HG02840 (cell line): Measurements from ENCODE around the gene PKP4.

Source experiments
- ATAC-seq: cut with Tn5 transposase; IDR thresholded peaks from one replicate; pipeline ENCODE4 v1.9.1; 2021; ENCODE audit warnings: mild to moderate bottlenecking, moderate library complexity, moderate number of reproducible peaks; ENCODE audit not compliant: unreplicated experiment, low FRiP score

Gene PKP4

GRCh38 chr2:158712791-158713522 is 256.2 kb downstream of the PKP4 start:
- no peak for ATAC-seq

- ATAC-seq = no peak
Measured at GRCh38 chr2:158713523-158714138, 256.9 kb downstream of the PKP4 start.

DNA sequence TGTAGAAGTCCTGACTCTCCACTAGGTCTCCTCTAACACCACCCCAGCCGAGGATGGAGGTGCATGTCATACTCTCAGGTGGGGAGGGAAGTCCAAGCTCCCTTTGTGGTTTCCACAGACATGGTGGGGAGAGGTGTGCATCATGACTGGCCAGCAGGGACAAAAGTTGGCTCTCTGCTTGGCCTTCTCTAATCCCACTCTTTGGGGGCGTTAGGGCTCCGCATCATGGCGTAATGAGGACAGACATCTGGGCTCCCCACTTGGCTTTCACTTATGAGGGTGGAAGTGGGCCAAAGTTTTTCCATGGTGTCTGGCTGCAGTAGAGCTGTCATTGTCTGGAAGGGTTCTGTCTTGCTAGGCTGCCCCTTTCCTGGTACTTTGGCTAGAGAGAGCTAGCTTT is 257.7 kb downstream of the PKP4 start:
- no peak for ATAC-seq

DNA sequence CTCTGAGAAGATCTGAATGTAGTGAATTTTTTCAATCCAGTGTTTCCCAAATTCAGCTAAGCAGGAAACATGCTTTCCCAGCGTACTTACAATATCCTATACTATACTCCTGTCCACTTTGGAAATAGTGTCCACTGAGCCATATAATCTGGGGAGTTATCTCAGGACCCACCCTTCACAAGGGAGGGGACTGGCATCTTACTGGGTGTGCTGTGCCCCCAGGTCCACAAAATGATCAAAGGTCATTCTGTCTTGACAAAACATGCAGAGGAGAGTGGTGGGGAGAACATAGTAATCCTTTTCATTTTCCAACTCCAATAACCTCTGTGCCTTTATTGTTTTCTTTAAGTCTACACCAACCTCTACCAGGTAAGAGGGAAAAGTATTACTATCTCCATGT is 258.6 kb downstream of the PKP4 start:
- ATAC-seq = no peak

DNA sequence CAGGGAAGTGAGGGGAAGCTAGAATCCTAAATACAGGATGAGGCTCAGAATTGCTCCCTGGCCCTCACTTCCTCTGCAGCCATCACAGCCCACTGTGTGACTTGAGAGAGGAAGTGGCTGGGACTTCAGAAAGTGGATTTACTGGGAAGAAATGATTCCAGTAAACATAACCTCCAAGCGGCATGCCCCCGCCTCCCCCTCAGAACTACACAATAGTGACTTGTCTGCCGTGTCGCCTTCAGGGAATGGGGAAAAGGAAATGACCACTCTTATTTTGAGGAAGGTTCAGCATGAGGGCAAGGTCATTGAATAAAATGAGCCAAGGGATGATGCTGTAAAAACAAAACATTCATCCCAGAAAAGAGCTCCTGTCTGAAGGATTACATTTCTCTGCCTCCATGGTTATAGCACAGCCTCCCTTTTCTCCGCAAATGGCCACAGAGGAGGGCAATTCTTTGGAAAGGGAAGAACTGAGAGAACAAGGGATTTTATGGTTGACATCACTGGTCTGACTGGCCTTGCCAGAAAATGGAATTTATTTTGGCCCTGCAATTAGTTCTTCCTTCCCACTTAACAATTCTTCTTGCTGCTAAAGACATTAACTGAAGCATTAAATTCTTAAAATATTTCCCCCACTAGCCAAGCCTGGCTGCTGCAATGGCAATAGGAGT is 259.5 kb downstream of the PKP4 start:
- no peak for ATAC-seq

DNA sequence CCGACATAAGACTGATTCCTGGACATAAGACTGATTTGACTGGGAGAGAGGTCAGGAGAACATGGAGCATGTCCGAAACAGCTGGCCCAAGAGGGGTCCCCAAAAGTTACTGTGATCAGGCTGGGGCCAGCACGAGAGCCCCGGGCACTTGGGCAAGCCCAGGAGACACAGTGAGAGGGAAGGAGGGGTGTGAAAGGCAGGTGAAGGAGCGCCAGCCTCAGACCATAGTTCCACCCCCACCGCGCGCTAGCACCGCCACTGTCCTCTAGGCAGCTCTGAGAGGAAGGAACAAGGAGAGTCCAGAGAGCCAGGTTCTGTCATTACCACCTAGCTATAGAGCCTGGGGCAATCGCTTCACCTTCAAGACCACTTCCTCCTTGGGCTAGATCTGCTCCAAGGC is 260.2 kb downstream of the PKP4 start:
- ATAC-seq = no peak

- no peak for ATAC-seq
Measured at GRCh38 chr2:158717366-158718195, 260.8 kb downstream of the PKP4 start.

GRCh38 chr2:158718196-158718585 is 261.4 kb downstream of the PKP4 start:
- ATAC-seq = no peak

DNA sequence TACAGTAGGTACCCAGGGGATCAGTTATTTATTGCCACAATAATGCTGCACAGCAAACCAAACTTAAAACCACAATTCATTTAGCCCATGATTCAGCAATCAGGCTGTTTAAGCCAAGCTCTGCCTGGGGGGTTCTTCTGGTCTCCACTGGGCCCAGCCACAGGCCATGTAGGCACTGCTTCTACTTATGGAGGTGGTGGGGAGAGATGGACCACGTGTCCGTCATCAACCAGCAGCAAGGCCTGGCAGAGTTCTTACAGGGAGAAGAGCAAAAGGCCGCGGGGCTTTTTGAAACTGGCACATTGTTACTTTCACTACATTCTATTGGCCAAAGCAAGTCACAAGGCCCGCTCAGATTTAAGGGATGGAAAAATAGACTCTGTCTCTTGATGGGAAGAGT is 262.1 kb downstream of the PKP4 start:
- ATAC-seq = no peak

- ATAC-seq = no peak
Measured at GRCh38 chr2:158719403-158719802, 262.7 kb downstream of the PKP4 start.

- ATAC-seq = no peak
Measured at GRCh38 chr2:158722266-158723105, 265.7 kb downstream of the PKP4 start.

GRCh38 chr2:158723181-158723838 is 266.6 kb downstream of the PKP4 start:
- no peak for ATAC-seq

GRCh38 chr2:158723921-158724802 is 267.4 kb downstream of the PKP4 start:
- no peak for ATAC-seq

GRCh38 chr2:158724803-158725381 is 268.1 kb downstream of the PKP4 start:
- no peak for ATAC-seq

DNA sequence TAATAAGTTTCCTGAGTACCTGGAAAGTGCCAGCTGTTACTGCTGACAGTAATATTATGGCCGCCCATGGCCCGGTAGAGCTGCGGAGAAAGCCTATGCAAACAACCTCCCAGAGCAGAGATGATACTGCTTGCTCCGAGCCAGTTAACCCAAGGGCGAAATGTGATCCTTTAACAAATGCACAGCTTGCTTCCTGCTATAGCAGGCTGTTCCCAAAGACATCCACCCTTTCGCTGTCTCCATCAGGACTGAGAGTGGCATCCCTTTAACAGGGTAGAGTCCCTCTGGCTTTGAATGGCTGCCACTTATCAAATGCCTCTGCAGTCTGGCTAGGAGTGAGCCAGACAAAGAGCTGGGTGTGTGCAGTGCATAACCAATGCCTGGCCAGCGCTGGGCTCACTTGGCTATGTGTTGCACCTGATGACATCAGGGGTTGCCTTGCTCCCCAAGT is 268.7 kb downstream of the PKP4 start:
- ATAC-seq = no peak

- no peak for ATAC-seq
Measured at GRCh38 chr2:158726911-158727592, 270.3 kb downstream of the PKP4 start.

- no peak for ATAC-seq
Measured at GRCh38 chr2:158728422-158728821, 271.7 kb downstream of the PKP4 start.

- no peak for ATAC-seq
Measured at GRCh38 chr2:158729451-158729850, 272.7 kb downstream of the PKP4 start.
